Fibroblast of villous mesenchyme (primary cell): ENCODE measurements around the gene ARFIP2. TPM values are rescaled to one million over a fixed set of nuclear protein-coding genes. Genes with fewer than 3 reads are reported as not detected.

ENCODE experiments used
- DNase-seq: peaks from one replicate; pipeline ENCODE4 v3.0.0-alpha.2; 2010; ENCODE audit warnings: low read depth
- H3K4me3 ChIP-seq: 2 replicates; pipeline ENCODE4 v1.5.1; 2011; ENCODE audit warnings: low read depth, mild to moderate bottlenecking, low read length
- total RNA-seq: library from RNA; depleted of rRNA; stranded (reverse); fragments of >200 nt; gene quantifications from 2 replicates; pipeline ENCODE4 v1.2.3, GENCODE V29; 2012
- TF ChIP-seq, protein P1 (sequence below): IDR thresholded peaks from 2 replicates; pipeline ENCODE4 v1.5.1; 2012; ENCODE audit warnings: low read depth, mild to moderate bottlenecking, low read length; ENCODE audit not compliant: insufficient read depth

Gene ARFIP2
- total RNA-seq, 1 donor: 66.9 TPM

- peak overlapping the region; percentile 65 for H3K4me3 ChIP-seq
- DNase-seq: no peak
Observed at GRCh38 chr11:6474806-6475500, 6.2 kb downstream of the ARFIP2 start.

DNA sequence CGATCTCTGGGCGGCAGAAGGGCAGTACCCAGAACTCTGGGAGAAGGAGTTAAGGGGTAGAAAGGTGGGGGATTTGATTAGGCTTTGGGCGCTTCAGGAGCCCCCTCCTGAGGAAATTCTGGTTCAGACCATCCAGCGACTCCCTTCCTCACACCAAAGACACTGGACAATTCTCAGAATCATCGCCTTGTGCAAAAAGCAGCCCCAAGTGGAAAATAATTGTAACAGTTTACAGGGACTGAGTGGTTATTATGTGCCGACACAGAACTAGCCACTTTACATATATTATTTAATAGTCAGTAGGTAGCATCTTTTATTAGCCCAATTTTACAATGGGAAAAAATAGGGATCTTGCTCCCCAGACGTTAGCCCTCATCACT is 6.7 kb downstream of the ARFIP2 start:
- TF ChIP-seq, protein P1, sequence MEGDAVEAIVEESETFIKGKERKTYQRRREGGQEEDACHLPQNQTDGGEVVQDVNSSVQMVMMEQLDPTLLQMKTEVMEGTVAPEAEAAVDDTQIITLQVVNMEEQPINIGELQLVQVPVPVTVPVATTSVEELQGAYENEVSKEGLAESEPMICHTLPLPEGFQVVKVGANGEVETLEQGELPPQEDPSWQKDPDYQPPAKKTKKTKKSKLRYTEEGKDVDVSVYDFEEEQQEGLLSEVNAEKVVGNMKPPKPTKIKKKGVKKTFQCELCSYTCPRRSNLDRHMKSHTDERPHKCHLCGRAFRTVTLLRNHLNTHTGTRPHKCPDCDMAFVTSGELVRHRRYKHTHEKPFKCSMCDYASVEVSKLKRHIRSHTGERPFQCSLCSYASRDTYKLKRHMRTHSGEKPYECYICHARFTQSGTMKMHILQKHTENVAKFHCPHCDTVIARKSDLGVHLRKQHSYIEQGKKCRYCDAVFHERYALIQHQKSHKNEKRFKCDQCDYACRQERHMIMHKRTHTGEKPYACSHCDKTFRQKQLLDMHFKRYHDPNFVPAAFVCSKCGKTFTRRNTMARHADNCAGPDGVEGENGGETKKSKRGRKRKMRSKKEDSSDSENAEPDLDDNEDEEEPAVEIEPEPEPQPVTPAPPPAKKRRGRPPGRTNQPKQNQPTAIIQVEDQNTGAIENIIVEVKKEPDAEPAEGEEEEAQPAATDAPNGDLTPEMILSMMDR: no peak
- H3K4me3 ChIP-seq: peak overlapping the region; percentile 65
- no peak for DNase-seq

More at GRCh38 chr11:6474806-6475500, 6.2 kb downstream of the ARFIP2 start:
- TF ChIP-seq, protein P1: no peak

GRCh38 chr11:6473451-6474412 is 7.4 kb downstream of the ARFIP2 start, which contains the start of gene TRIM3:
TSS of gene TRIM3 (minus strand) at chr11:6473941. CDS start at chr11:6465695, 8,246 bp downstream.
- peak; percentile 90 for DNase-seq
- peak within 1 kb of the TSS; percentile 90 for H3K4me3 ChIP-seq
- TF ChIP-seq, protein P1: peak; percentile 45

GRCh38 chr11:6472934-6473333 is 8.2 kb downstream of the ARFIP2 start:
- TF ChIP-seq, protein P1: no peak

GRCh38 chr11:6469599-6469998 is 11.5 kb downstream of the ARFIP2 start:
- no peak for DNase-seq
- no peak overlapping the region for H3K4me3 ChIP-seq
- TF ChIP-seq, protein P1: no peak

More at GRCh38 chr11:6472934-6473333, 8.2 kb downstream of the ARFIP2 start:
- no peak for DNase-seq
- H3K4me3 ChIP-seq: peak overlapping the region; percentile 90

GRCh38 chr11:6468712-6469495 is 12.2 kb downstream of the ARFIP2 start:
- TF ChIP-seq, protein P1: no peak
- peak; percentile 92 for DNase-seq
- H3K4me3 ChIP-seq: no peak overlapping the region
